OCI-LY3 (cell line): ENCODE results near the gene SYCE1.

ENCODE experiments used
- H2AFZ ChIP-seq: fragments of 200-600, 300-600 bp; shearing (Covaris generic); 2 replicates; pipeline ENCODE4 v1.6.0; 2014; ENCODE audit warnings: antibody characterized with exemption, low read depth, low read length
- H3K27ac ChIP-seq: fragments of 200-600, 300-600 bp; sonication (generic); 2 replicates; pipeline ENCODE4 v1.5.1; 2014; ENCODE audit warnings: mild to moderate bottlenecking, low read length, moderate library complexity, mixed read lengths
- H3K27me3 ChIP-seq: fragments of 200-600, 300-600 bp; sonication (generic); 2 replicates; pipeline ENCODE4 v1.6.1; 2014; ENCODE audit warnings: low read depth, low read length, mixed read lengths
- H3K36me3 ChIP-seq: fragments of 200-600, 300-600 bp; sonication (generic); replicated peaks from 2 replicates; pipeline ENCODE3; 2014; ENCODE audit warnings: low read depth, low read length, mixed read lengths
- H3K4me1 ChIP-seq: fragments of 300-600, 200-600 bp; sonication (generic); 2 replicates; pipeline ENCODE4 v1.6.1; 2014; ENCODE audit warnings: low read length, mixed read lengths
- H3K4me2 ChIP-seq: fragments of 200-600, 300-600 bp; sonication (generic); 2 replicates; pipeline ENCODE4 v1.6.1; 2014; ENCODE audit warnings: low read length, mixed read lengths
- H3K4me3 ChIP-seq: fragments of 300-600, 200-600 bp; sonication (generic); 2 replicates; pipeline ENCODE4 v1.5.1; 2014; ENCODE audit warnings: antibody characterized with exemption, mild to moderate bottlenecking, low read length, moderate library complexity
- H3K79me2 ChIP-seq: fragments of 300-600, 200-600 bp; shearing (Covaris generic); 2 replicates; pipeline ENCODE4 v1.6.1; 2014; ENCODE audit warnings: mild to moderate bottlenecking, low read length, mixed read lengths
- H3K9ac ChIP-seq: fragments of 300-600, 200-600 bp; shearing (Covaris generic); 2 replicates; pipeline ENCODE4 v1.6.0; 2014; ENCODE audit warnings: mild to moderate bottlenecking, low read length, moderate library complexity
- H3K9me3 ChIP-seq: fragments of 200-600, 300-600 bp; shearing (Covaris generic); 2 replicates; pipeline ENCODE4 v1.6.1; 2014; ENCODE audit warnings: low read length, mixed read lengths; ENCODE audit not compliant: insufficient read depth
- H4K20me1 ChIP-seq: fragments of 200-600, 300-600 bp; sonication (generic); 2 replicates; pipeline ENCODE4 v1.6.1; 2016; ENCODE audit warnings: low read length, mixed read lengths; ENCODE audit not compliant: insufficient read depth
- EZH2phosphoT487 ChIP-seq: fragments of 200-600 bp; shearing (Covaris generic); IDR thresholded peaks from 2 replicates; pipeline ENCODE4 v1.6.1; 2018; ENCODE audit warnings: antibody characterized with exemption, mixed run types, low read depth
- TF ChIP-seq, protein P1 (sequence below): fragments of 200-600, 300-600 bp; sonication (generic); IDR thresholded peaks from 2 replicates; pipeline ENCODE4 v1.5.1; 2014; ENCODE audit warnings: antibody characterized with exemption, low read length, low read depth

The SYCE1 gene

DNA sequence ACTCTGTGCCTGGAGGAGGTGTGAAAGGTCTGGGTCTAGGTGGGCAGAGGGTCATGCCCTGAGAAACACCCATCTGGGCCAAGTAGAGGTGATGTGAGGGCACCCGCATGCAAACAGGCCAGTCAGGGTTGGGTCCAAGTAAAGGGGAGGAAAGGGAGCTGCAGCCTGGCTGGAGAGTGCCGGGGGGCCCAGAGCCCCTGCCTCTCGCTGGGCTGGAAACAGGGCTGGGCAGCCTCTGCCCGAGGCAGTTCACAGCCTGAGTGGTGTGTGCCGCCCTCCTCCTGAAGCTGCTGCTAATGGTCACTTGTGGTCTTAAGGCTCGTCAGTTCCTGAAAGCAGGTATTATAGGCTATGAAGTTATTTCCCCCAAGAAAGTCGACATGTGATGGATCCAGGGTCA lies 31.0 kb downstream of the SYCE1 start:
- no peaks in the 10 kb centered on the region for H3K36me3 ChIP-seq
- no peak overlapping the region for H3K9ac ChIP-seq
- no peaks in the 10 kb centered on the region for H3K79me2 ChIP-seq
- H4K20me1 ChIP-seq = no peaks in the 10 kb centered on the region
- H2AFZ ChIP-seq = no peak overlapping the region
- no peak overlapping the region for H3K4me3 ChIP-seq
- TF ChIP-seq, protein P1, sequence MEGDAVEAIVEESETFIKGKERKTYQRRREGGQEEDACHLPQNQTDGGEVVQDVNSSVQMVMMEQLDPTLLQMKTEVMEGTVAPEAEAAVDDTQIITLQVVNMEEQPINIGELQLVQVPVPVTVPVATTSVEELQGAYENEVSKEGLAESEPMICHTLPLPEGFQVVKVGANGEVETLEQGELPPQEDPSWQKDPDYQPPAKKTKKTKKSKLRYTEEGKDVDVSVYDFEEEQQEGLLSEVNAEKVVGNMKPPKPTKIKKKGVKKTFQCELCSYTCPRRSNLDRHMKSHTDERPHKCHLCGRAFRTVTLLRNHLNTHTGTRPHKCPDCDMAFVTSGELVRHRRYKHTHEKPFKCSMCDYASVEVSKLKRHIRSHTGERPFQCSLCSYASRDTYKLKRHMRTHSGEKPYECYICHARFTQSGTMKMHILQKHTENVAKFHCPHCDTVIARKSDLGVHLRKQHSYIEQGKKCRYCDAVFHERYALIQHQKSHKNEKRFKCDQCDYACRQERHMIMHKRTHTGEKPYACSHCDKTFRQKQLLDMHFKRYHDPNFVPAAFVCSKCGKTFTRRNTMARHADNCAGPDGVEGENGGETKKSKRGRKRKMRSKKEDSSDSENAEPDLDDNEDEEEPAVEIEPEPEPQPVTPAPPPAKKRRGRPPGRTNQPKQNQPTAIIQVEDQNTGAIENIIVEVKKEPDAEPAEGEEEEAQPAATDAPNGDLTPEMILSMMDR = no peak
- TF ChIP-seq EZH2phosphoT487 = no peak
- no peaks in the 10 kb centered on the region for H3K4me1 ChIP-seq
- H3K9me3 ChIP-seq = no peaks in the 10 kb centered on the region
- H3K27ac ChIP-seq = no peak overlapping the region
- H3K4me2 ChIP-seq = no peak overlapping the region
- H3K27me3 ChIP-seq = no peaks in the 10 kb centered on the region

DNA sequence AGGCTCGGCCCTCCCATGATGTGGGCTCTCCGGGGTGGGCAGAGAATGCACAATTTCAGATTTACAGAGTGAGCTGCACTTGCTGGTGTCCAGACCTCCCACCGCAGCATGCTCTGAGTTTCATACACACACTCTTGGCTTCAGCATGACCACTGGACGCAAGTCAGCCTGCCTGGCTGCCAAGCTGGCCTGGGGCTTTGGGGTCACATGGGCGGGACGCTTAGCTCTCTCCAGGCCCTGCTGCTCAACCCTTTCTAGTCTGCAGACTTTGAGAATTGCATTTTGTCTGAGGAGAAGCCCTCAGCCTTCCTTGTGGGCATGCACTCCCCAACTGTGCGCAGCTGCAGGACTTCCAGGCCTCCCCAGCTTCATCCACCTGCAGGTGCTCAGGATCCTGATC lies 32.5 kb downstream of the SYCE1 start:
- Histone ChIP-seq H3K36me3 (no peaks in the 10 kb centered on the region), H3K79me2 (no peaks in the 10 kb centered on the region), H3K4me1 (no peaks in the 10 kb centered on the region), H3K27ac (no peak overlapping the region), H2AFZ (no peak overlapping the region), H3K4me3 (no peak overlapping the region), H3K9me3 (no peaks in the 10 kb centered on the region), H3K4me2 (no peak overlapping the region), H4K20me1 (no peaks in the 10 kb centered on the region), H3K9ac (no peak overlapping the region), H3K27me3 (no peaks in the 10 kb centered on the region)
- TF ChIP-seq EZH2phosphoT487 = no peak
- TF ChIP-seq, protein P1 = no peak

DNA sequence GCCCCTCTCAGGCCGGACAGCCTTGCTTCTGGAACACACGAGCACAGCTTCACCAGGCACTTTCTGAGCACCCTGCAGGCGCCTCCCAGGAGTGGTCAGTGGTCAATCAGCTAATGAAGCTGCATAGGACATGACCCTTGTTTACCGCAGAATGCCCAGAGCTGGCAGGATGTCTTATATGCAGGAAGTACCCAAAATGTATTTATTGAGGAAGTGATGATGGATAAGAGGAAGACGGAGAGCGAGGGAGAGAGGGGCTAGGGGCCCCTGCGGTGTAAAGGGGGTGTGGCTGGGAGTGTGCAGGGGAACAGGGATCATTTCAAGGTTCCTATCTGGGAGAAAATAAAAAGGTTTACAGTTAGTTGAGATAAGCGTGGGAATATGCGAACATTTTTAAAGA lies 34.9 kb downstream of the SYCE1 start:
- Histone ChIP-seq H3K9ac (no peak overlapping the region), H4K20me1 (no peaks in the 10 kb centered on the region), H3K79me2 (no peaks in the 10 kb centered on the region), H3K27me3 (no peaks in the 10 kb centered on the region), H3K4me2 (no peak overlapping the region), H3K27ac (no peak overlapping the region), H3K9me3 (no peaks in the 10 kb centered on the region), H3K4me3 (no peak overlapping the region), H3K4me1 (no peaks in the 10 kb centered on the region), H3K36me3 (no peaks in the 10 kb centered on the region), H2AFZ (no peak overlapping the region)
- TF ChIP-seq, protein P1 = no peak
- no peak for TF ChIP-seq EZH2phosphoT487

DNA sequence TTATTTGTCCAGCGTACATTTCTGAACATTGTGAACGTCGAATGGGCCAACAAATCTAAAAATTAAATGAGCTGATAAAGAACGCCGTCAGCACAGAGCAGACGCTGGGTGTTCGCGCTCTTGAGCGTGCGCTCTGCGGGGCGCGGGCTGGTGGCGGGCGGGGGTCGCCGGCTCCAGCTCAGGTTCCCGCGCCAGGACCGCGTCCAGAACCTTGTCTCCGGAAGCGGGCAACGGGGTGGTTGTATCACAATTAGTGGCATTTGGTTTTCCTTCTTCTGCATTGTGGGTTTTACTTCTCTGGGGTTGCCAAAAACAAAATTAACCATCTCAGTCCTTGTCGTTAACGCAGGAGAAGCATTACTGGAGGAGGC lies 35.8 kb downstream of the SYCE1 start:
- no peak overlapping the region for H3K4me3 ChIP-seq
- no peak overlapping the region for H3K4me2 ChIP-seq
- no peak for TF ChIP-seq EZH2phosphoT487
- TF ChIP-seq, protein P1 = no peak
- H3K36me3 ChIP-seq = no peaks in the 10 kb centered on the region
- no peaks in the 10 kb centered on the region for H3K4me1 ChIP-seq
- H3K27me3 ChIP-seq = no peaks in the 10 kb centered on the region
- no peak overlapping the region for H2AFZ ChIP-seq
- no peak overlapping the region for H3K27ac ChIP-seq
- no peak overlapping the region for H3K9ac ChIP-seq
- H3K79me2 ChIP-seq = no peaks in the 10 kb centered on the region
- H3K9me3 ChIP-seq = no peaks in the 10 kb centered on the region
- H4K20me1 ChIP-seq = no peaks in the 10 kb centered on the region
